Activated B cell treated with CpG ODN at 0.5 μM for 24 hours (primary cell): Measurements from ENCODE around the gene TMEM74B. TPM values are rescaled to one million over a fixed set of nuclear protein-coding genes. Genes with fewer than 3 reads are reported as not detected.

Experiments
- ATAC-seq: fragments of 200-7000 bp; cut with Tn5 transposase; one replicate; pipeline ENCODE4 v1.10.0; 2021; ENCODE audit warnings: low read depth, mild to moderate bottlenecking, moderate library complexity
- CTCF ChIA-PET: fragments of 350-600 bp; sonication (Branson Sonifier 250); formaldehyde crosslinking; loops from one replicate; lab custom pipeline; 2021; ENCODE audit warnings: antibody characterized with exemption; lab: Charles Lee
- POLR2A ChIA-PET: fragments of 350-600 bp; sonication (Branson Sonifier 250); formaldehyde crosslinking; loops from one replicate; lab custom pipeline; 2021; ENCODE audit warnings: antibody characterized with exemption; lab: Charles Lee
- DNase-seq: peaks from one replicate; pipeline ENCODE4 v3.0.0; 2022
- H3K27ac Mint-ChIP-seq: one replicate; pipeline ENCODE4 v1.8.0; 2020; ENCODE audit warnings: mixed read lengths
- H3K27me3 Mint-ChIP-seq: one replicate; pipeline ENCODE4 v1.8.0; 2021; ENCODE audit warnings: mixed read lengths
- H3K36me3 Mint-ChIP-seq: one replicate; pipeline ENCODE4 v1.8.0; 2021; ENCODE audit warnings: low read depth, mixed read lengths
- H3K4me1 Mint-ChIP-seq: one replicate; pipeline ENCODE4 v1.8.0; 2021; ENCODE audit warnings: mixed read lengths
- H3K4me3 Mint-ChIP-seq: one replicate; pipeline ENCODE4 v1.8.0; 2020; ENCODE audit warnings: mild to moderate bottlenecking, mixed read lengths
- H3K9me3 Mint-ChIP-seq: one replicate; pipeline ENCODE4 v1.8.0; 2020; ENCODE audit warnings: mixed read lengths
- intact Hi-C: fragments of 100-400 bp; cut with micrococcal nuclease; formaldehyde crosslinking; loops from one replicate; pipeline ENCODE4 v1.15.1; 2024
- total RNA-seq: library from RNA; stranded (reverse); gene quantifications from 2 replicates; pipeline ENCODE4 v1.2.3, GENCODE V29; 2022
- TF ChIP-seq, protein P1 (sequence below): fragments of 200-600 bp; IDR thresholded peaks from one replicate; pipeline ENCODE4 v1.8.0; 2022; ENCODE audit warnings: antibody characterized with exemption, mild to moderate bottlenecking

The TMEM74B gene
- total RNA-seq, 1 donor from 2014 or later, result 0.20 TPM

DNA sequence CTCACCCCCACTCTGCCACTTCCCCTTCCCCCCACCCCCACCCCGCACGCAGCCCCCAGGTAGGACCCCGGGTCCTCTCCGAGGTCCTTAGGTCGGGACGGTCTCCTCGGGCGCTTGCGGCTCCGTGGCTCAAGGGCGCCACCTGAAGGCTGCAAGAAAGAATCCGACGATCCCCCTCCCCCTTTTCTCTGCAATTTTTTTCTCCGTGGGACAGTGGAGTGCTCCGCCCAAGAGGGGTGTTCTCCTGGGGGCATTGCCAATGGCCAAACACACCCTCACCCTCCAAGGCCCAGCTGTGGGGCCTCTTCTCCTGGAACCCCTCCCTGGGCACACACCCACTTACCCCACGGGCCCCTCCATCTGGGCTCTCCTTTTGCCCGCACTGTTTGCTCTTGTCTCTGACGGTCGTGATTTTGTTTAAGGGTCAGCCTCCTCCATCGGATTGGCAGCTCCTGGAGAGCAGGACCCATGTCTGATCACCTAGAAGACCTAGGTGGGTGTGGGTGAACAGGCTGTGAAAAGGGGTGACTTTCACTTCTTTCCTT, 1.1 kb upstream of the TMEM74B start:
- ChIA-PET POLR2A (no interaction called here), CTCF (no interaction called here)
- Mint-ChIP-seq H3K9me3 (no peaks in the 10 kb centered on the region), H3K27me3 (peaks cover 26% of the 10 kb centered on the region), H3K36me3 (peaks cover 3% of the 10 kb centered on the region), H3K4me3 (peak overlapping the region; percentile 58), H3K4me1 (peaks cover 11% of the 10 kb centered on the region), H3K27ac (no peak overlapping the region)
- intact Hi-C loops, result no loop called here
- TF ChIP-seq, protein P1, sequence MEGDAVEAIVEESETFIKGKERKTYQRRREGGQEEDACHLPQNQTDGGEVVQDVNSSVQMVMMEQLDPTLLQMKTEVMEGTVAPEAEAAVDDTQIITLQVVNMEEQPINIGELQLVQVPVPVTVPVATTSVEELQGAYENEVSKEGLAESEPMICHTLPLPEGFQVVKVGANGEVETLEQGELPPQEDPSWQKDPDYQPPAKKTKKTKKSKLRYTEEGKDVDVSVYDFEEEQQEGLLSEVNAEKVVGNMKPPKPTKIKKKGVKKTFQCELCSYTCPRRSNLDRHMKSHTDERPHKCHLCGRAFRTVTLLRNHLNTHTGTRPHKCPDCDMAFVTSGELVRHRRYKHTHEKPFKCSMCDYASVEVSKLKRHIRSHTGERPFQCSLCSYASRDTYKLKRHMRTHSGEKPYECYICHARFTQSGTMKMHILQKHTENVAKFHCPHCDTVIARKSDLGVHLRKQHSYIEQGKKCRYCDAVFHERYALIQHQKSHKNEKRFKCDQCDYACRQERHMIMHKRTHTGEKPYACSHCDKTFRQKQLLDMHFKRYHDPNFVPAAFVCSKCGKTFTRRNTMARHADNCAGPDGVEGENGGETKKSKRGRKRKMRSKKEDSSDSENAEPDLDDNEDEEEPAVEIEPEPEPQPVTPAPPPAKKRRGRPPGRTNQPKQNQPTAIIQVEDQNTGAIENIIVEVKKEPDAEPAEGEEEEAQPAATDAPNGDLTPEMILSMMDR, result no peak
- DNase-seq (no peak), ATAC-seq (peak; percentile 71)

DNA sequence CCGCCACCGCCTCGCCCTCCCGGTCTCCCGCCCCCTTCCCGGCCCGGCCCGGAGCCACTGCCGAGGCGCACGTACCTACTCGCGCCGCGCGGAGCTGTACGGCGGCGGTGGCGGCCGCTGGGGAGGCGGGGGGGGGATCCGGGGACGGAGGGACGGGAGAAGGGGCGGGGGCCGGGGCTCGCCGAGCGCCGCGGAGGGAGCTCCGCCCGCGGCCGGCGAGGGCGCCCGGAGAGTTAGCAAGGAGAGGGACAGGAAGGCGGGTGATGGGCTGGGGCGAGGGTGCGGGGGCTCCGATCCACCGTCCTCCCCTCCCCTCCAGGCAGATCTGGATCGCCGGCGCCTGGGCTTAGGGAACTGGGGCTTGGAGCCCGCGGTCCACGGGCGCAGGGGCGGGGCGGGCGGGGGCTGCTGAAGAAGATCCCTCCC, 548 bp upstream of the TMEM74B start:
- Mint-ChIP-seq H3K27ac (no peak overlapping the region), H3K36me3 (peaks cover 4% of the 10 kb centered on the region), H3K4me1 (peaks cover 11% of the 10 kb centered on the region), H3K4me3 (no peak overlapping the region), H3K9me3 (no peaks in the 10 kb centered on the region), H3K27me3 (peaks cover 26% of the 10 kb centered on the region)
- POLR2A ChIA-PET, result no interaction called here
- TF ChIP-seq, protein P1, result no peak
- intact Hi-C loops, result no loop called here
- DNase-seq (no peak), ATAC-seq (peak; percentile 18)
- CTCF ChIA-PET, result no interaction called here

DNA sequence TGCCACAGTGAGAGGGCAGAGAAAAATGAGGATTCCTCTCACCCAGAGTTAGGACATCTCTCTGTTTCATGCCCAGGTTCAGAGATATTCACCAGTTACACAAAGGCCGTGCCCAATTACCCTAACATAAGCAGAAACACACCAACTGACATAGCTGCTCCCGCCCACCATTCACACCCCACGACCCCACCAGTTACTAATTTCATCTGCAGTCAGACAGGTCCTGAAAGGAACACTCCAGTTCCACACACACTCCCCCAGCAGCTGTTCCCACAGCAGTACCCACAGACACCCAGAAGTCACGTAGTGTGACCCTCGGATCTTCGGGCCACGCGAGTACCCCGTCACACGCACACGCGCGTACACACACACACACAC, 532 bp downstream of the TMEM74B start:
- TF ChIP-seq, protein P1, result no peak
- no peak for ATAC-seq
- intact Hi-C loops, result no loop called here
- no peak overlapping the region for H3K27ac Mint-ChIP-seq
- DNase-seq, result no peak
- ChIA-PET CTCF (no interaction called here), POLR2A (no interaction called here)
- H3K27me3 Mint-ChIP-seq, result peaks cover 21% of the 10 kb centered on the region
- peaks cover 11% of the 10 kb centered on the region for H3K4me1 Mint-ChIP-seq
- H3K9me3 Mint-ChIP-seq, result no peaks in the 10 kb centered on the region
- peak overlapping the region; percentile 53 for H3K4me3 Mint-ChIP-seq
- peaks cover 4% of the 10 kb centered on the region for H3K36me3 Mint-ChIP-seq

DNA sequence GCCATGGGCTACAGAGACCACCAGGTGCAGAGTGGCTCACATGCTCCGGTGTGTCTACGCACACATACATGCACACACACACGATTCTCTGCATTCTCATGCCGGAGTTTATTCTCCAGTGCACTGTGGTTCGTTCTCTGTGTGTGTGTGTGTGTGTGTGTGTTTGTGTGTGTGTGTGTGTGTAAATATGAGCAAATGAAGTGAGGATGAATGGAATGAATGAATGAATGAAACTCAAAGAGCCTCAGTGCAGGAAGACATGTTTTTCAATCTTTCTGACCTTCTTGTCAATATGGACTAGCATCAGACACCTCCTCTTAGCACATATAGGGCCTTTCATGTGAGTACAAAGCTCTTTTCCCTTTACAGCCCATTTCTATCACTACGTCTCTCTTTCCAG, 1.6 kb downstream of the TMEM74B start:
- no peak for ATAC-seq
- DNase-seq, result no peak
- H3K9me3 Mint-ChIP-seq, result no peaks in the 10 kb centered on the region
- CTCF ChIA-PET, result no interaction called here
- no peak overlapping the region for H3K4me3 Mint-ChIP-seq
- H3K4me1 Mint-ChIP-seq, result peaks cover 11% of the 10 kb centered on the region
- H3K27ac Mint-ChIP-seq, result no peak overlapping the region
- POLR2A ChIA-PET, result no interaction called here
- peaks cover 4% of the 10 kb centered on the region for H3K36me3 Mint-ChIP-seq
- intact Hi-C loops, result no loop called here
- peaks cover 21% of the 10 kb centered on the region for H3K27me3 Mint-ChIP-seq
- TF ChIP-seq, protein P1, result no peak

DNA sequence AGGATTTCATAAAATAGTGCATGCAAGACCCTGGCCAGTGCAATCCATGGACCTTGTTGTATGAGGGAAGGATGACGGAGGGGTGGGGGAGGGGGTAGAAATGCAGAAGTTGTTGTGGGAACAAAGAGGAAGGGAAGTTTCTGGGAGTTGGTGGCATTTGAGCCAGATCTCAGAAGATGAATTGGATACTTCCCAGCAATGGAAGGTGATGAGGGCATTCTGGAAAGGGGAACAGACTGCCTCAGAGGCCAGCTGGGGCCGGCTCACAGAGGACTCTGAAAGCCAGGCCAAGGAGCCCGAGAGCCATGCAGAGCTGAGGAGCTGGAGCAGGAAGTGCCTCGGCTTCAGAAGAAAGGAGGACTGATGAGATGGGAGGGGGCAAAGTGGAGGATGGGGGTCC, 2.7 kb downstream of the TMEM74B start:
- CTCF ChIA-PET, result no interaction called here
- TF ChIP-seq, protein P1, result no peak
- Mint-ChIP-seq H3K27me3 (peaks cover 21% of the 10 kb centered on the region), H3K36me3 (peaks cover 4% of the 10 kb centered on the region), H3K4me3 (no peak overlapping the region), H3K27ac (no peak overlapping the region), H3K9me3 (no peaks in the 10 kb centered on the region), H3K4me1 (peaks cover 11% of the 10 kb centered on the region)
- intact Hi-C loops, result no loop called here
- no peak for ATAC-seq
- POLR2A ChIA-PET, result no interaction called here
- DNase-seq, result no peak
